Measurements from ENCODE around the gene ADAMTS14.
"Not testable (repeated sequence)": the region's sequence is repeated elsewhere in the genome, so short reads cannot be mapped to it uniquely, and the experiment has no call there.

The ADAMTS14 gene, protein sequence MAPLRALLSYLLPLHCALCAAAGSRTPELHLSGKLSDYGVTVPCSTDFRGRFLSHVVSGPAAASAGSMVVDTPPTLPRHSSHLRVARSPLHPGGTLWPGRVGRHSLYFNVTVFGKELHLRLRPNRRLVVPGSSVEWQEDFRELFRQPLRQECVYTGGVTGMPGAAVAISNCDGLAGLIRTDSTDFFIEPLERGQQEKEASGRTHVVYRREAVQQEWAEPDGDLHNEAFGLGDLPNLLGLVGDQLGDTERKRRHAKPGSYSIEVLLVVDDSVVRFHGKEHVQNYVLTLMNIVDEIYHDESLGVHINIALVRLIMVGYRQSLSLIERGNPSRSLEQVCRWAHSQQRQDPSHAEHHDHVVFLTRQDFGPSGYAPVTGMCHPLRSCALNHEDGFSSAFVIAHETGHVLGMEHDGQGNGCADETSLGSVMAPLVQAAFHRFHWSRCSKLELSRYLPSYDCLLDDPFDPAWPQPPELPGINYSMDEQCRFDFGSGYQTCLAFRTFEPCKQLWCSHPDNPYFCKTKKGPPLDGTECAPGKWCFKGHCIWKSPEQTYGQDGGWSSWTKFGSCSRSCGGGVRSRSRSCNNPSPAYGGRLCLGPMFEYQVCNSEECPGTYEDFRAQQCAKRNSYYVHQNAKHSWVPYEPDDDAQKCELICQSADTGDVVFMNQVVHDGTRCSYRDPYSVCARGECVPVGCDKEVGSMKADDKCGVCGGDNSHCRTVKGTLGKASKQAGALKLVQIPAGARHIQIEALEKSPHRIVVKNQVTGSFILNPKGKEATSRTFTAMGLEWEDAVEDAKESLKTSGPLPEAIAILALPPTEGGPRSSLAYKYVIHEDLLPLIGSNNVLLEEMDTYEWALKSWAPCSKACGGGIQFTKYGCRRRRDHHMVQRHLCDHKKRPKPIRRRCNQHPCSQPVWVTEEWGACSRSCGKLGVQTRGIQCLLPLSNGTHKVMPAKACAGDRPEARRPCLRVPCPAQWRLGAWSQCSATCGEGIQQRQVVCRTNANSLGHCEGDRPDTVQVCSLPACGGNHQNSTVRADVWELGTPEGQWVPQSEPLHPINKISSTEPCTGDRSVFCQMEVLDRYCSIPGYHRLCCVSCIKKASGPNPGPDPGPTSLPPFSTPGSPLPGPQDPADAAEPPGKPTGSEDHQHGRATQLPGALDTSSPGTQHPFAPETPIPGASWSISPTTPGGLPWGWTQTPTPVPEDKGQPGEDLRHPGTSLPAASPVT

GRCh38 chr10:70672165-70673042 lies at the start of gene ADAMTS14:
Gene ADAMTS14, plus strand, starts transcription at chr10:70672506. Its CDS starts 297 bp downstream, at chr10:70672803.
- DNase-seq: no peak

DNA sequence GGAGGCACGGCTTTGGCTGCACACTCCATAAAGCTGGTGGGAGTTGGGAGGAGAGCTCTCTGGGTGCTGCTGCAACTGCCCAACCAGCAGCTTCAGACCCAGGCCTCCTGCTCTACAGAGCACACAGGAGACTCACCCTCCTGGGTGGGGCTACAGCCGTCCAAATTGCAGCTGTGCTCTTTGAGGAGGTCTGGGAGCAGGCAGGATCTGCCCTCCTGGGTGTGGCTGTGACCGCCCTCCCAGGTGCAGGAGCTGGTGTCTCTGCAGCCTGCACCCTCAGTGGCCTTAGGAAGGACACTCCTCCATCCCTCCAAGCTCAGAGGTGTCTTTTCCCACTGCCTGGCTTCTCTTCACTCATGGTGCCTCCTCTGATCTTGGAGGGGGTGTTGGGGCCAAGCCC lies 49.8 kb upstream of the ADAMTS14 start:
- no peak for DNase-seq

- DNase-seq: no peak
Measured at GRCh38 chr10:70622981-70623844, 49.1 kb upstream of the ADAMTS14 start.

DNA sequence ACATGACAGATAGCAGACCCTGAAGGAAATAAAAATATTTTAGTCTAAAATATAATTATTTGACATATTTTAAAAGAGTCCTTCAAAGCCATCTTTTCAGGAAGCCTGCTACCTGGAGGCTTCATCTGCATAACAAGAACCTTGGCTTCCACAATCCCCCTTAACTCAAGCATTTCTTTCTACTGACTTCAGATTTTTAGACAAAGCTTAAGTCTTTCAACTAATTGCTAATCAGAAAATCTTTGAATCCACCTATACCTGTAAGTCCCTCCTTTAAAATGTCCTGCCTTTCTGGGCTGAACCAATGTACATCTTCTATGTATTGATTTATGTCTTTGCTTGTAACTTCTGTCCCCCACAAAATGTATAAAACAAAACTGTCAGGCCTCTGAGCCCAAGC lies 46.2 kb upstream of the ADAMTS14 start:
- DNase-seq: no peak

DNA sequence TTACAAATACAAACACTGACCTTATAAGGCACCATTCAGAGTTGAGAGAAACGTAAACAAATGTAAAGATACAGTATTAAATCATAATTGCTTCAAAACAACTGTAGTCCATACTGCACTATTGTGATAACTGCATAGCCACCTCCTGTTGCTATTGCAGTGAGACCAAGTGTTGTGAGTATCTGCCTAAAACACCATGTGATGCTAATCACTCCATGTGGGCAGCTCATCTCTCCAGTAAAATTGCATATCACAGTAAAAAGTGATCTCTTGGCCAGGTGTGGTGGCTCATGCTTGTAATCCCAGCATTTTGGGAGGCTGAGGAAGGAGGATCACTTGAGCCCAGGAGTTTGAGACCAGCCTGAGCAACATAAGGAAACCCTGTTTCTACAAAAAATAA lies 43.0 kb upstream of the ADAMTS14 start:
- DNase-seq: no peak

DNA sequence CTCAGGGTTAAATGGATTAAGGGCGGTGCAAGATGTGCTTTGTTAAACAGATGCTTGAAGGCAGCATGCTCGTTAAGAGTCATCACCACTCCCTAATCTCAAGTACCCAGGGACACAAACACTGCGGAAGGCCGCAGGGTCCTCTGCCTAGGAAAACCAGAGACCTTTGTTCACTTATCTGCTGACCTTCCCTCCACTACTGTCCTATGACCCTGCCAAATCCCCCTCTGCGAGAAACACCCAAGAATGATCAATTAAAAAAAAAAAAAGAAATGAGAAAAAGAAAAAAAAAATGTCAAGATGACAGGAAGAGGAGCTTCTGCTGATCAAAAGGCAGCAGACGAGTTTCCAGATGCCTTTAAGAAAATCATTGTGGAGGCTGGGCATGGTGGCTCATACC lies 40.6 kb upstream of the ADAMTS14 start:
- not testable (repeated sequence) for DNase-seq

- DNase-seq: no peak
Measured at GRCh38 chr10:70634011-70634410, 38.3 kb upstream of the ADAMTS14 start.

DNA sequence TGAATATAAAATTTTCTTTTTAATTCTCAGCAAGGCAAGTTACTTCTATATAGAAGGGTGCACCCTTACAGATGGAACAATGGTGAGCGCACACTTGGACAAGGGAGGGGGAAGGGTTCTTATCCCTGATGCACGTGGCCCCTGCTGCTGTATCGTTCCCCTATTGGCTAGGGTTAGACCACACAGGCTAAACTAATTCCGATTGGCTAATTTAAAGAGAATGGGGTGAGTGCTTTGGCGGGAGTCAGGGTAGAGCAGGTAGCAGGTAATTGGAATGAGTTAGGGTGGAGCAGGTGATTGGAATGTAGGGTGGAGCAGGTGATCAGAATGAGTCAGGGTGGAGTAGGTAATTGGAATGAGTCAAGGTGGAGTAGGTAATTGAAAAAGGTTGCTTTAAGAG lies 37.8 kb upstream of the ADAMTS14 start:
- DNase-seq: not testable (repeated sequence)

- DNase-seq: not testable (repeated sequence)
Measured at GRCh38 chr10:70639640-70640383, 32.5 kb upstream of the ADAMTS14 start.

GRCh38 chr10:70643272-70643671 lies 29.0 kb upstream of the ADAMTS14 start:
- not testable (repeated sequence) for DNase-seq

DNA sequence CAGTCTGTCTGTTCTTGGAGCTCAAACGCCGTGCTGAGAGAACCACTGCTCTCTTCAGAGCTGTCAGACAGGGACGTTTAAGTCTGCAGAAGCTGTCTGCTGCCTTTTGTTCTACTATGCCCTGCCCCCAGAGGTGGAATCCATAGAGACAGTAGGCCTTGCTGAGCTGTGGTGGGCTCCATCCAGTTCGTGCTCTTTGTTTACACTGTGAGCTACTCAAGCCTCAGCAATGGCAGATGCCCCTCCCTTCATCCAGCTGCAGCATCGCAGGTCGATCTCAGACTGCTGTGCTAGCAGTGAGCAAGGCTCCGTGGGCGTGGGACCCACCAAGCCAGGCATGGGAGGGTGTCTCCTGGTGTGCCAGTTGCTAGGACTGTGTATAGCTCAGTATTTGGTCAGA lies 27.3 kb upstream of the ADAMTS14 start:
- DNase-seq: not testable (repeated sequence)

- DNase-seq: no peak
Measured at GRCh38 chr10:70647086-70647485, 25.2 kb upstream of the ADAMTS14 start.

DNA sequence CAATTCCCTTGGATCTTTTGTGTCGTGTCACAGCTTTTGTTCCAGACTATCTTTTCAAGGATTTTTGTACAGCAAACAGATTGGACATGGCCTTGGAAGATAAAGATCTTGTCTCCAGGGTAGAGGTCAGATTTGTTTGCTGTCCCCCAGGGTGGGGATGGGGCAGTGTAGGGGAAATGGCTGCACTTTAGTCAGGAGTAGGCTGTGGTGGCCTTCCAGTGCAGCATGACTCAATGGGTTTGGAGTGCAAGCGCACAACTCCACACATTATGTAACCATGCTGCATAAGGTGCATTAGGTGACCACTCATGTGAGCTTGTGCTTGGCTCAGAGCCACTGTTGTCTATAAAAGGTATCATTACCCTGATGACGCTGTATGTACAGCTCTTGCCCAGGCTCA lies 23.9 kb upstream of the ADAMTS14 start:
- DNase-seq: no peak

DNA sequence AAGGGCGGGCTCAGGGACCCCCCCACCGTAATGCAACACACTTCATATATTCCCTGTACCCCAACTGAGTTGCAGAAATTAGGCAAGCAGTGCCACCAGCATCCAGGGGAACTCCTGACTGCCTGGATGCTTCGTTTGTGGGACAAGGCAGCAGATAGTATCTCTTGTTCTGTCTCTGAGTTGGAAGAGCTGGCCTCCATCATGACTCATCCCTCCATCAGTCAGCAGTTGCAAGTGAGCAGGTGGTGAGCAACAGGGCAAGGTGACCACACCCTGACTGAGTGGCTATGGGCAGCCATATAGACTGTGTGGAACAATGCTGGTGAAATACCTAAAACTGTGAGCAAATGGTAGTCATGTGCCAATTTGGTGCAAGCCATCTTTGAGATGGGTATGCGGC lies 22.8 kb upstream of the ADAMTS14 start:
- no peak for DNase-seq

DNA sequence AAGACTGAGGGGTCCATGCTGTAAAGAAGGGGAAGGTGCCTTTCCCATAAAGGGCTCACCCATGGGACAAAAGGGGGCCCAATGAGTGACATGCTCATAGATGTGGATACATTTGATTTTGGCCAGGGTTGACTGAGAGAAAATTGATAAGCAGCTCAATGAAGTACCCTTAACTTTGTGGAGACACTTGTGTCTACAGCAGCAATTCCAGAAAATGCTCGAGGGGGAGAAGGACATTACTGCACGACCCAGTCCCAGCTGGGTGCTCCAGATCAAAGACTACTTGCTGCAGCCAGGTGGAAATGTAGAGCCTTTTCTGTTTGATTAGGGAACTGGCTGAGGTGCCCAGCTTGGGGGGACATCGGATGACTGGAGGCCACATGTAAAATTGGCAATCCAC lies 22.2 kb upstream of the ADAMTS14 start:
- no peak for DNase-seq

DNA sequence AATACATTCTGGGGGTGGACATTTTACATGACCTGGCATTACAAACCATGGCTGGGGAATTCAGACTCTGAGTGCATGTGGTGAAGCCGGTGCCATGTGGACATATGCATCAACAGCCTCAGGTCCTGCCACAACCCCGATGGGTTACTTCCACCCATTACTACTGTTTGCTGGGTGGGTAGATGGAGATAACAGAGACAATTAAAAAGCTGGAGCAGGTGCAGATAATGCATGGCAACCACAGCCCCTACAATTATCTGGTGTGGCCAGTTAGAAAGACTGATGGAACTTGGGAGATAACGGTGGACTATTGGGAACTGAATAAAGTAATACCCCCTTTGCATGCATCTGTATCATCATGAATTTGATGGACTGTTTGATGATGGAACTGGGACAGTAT lies 21.6 kb upstream of the ADAMTS14 start:
- no peak for DNase-seq

- no peak for DNase-seq
Measured at GRCh38 chr10:70651661-70652060, 20.6 kb upstream of the ADAMTS14 start.

- DNase-seq: no peak
Measured at GRCh38 chr10:70652761-70653657, 19.3 kb upstream of the ADAMTS14 start.

DNA sequence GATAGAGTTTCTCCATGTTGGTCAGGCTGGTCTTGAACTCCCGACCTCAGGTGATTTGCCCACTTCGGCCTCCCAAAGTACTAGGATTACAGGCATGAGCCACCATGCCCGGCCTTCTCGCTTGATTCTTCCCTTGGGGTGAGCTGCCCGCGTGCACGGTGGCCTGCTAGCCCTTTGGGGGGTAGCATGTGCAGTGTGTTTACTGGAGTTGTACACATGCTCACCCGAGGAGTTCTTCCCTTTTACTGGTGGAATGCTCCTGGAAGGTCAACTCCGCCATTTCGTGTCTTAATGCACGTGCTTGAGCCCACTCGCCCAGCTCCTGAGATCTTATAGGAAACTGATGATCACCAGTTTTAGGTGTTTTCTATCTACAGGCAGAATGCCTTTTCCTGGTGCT lies 17.0 kb upstream of the ADAMTS14 start:
- no peak for DNase-seq
